ENCODE data around the gene TESK1. TPM values are rescaled to one million over a fixed set of nuclear protein-coding genes. Genes with fewer than 3 reads are reported as not detected.
A peak's percentile ranks its signal among the peaks of the same experiment; 100 is the strongest.
"Not testable (repeated sequence)": the region's sequence is repeated elsewhere in the genome, so short reads cannot be mapped to it uniquely, and the experiment has no call there.

The TESK1 gene
- polyA plus RNA-seq, 3 donors, result 22.6 to 98.7 (median 59.2) TPM

DNA sequence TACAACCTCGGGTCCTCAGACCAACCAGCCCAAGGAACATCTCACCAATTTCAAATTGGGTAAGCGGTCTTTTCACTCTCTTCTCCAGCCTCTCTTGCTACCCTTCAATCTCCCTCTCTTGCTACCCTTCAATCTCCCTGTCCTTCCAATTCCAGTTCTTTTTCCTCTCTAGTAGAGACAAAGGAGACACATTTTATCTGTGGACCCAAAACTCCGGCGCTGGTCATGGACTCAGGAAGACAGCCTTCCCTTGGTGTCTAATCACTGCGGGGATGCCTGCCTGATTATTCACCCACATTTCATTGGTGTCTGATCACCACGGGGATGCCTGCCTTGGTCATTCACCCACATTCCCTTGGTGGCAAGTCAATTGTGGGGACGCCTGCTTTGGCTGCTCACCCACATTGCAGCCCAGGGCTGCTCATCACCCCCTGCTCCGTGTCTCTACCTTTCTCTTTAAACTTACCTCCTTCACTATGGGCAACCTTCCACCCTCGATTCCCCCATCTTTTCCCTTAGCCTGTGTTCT is 32.4 kb downstream of the TESK1 start:
- H3K27ac ChIP-seq (ENCODE audit: low read depth, low read length), result not testable (repeated sequence)
- WGBS, 3 donors, result 93 to 97% (median 94%) methylated on average over 9 of the region's 9 CpGs

- WGBS, 3 donors, result 52 to 80% (median 60%) methylated on average over 7 of the region's 8 CpGs
- H3K27ac ChIP-seq (ENCODE audit: low read depth, low read length), result not testable (repeated sequence)
Measured at GRCh38 chr9:35638751-35639150, 33.7 kb downstream of the TESK1 start.

GRCh38 chr9:35639225-35639624 is 34.2 kb downstream of the TESK1 start:
- not testable (repeated sequence) for H3K27ac ChIP-seq (ENCODE audit: low read depth, low read length)
- WGBS, 3 donors, result 16 to 82% (median 51%) methylated on average over 1 of the region's 1 CpG

- no peak overlapping the region for H3K27ac ChIP-seq (ENCODE audit: low read depth, low read length)
- WGBS, 3 donors, result 71 to 88% (median 80%) methylated on average over 1 of the region's 1 CpG
Measured at GRCh38 chr9:35639631-35640030, 34.6 kb downstream of the TESK1 start.

DNA sequence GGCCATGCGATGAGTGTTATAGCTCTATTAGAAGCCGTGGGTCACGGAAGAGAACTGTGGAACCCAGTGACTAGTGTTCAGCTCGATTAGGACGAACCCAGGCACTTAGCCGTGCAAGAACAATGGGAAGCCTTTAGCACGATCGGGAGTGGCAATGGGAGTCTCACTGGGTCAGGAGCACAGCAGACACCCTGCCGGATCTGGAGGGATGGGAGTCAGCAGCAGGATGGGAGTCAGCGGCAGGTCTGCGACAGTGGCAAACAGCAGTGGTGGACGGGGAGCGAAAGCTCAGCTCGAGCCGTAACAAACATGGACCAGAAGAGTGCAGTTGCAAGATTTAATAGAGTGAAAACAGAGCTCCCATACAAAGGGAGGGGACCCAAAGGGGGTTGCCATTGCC is 35.4 kb downstream of the TESK1 start:
- WGBS, 3 donors, result 95 to 98% (median 96%) methylated on average over 15 of the region's 15 CpGs
- H3K27ac ChIP-seq (ENCODE audit: low read depth, low read length), result not testable (repeated sequence)

DNA sequence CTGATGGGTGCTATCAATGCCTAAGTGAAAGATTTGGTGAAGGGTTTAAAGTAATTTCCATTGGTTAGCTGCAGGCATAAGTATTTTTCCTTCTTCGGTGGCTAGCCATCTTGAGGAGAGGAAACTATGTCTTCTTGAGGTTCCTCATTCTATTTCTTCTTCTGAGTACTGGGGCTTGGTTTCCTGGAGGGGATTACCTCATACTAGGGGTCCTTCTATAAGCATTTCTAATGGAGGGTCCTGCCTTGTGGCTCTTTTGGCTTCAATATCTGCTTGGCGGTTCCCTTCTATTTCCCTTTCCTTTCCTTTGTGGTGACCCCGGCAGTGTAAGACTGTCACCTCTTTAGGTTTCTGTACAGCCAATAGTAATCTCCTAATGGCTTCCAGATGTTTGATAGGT is 36.4 kb downstream of the TESK1 start:
- not testable (repeated sequence) for H3K27ac ChIP-seq (ENCODE audit: low read depth, low read length)
- 57 to 97% (median 60%) methylated on average over 3 of the region's 3 CpGs for WGBS, 3 donors

GRCh38 chr9:35643046-35643445 is 38.0 kb downstream of the TESK1 start:
- 91 to 96% (median 96%) methylated on average over 12 of the region's 12 CpGs for WGBS, 3 donors
- no peak overlapping the region for H3K27ac ChIP-seq (ENCODE audit: low read depth, low read length)

- not testable (repeated sequence) for H3K27ac ChIP-seq (ENCODE audit: low read depth, low read length)
- 28 to 49% (median 42%) methylated on average over 10 of the region's 10 CpGs for WGBS, 3 donors
Measured at GRCh38 chr9:35645736-35646135, 40.7 kb downstream of the TESK1 start.

GRCh38 chr9:35646153-35646532 is 41.1 kb downstream of the TESK1 start:
- 0 to 1% (median 1%) methylated on average over 11 of the region's 11 CpGs for WGBS, 3 donors
- H3K27ac ChIP-seq (ENCODE audit: low read depth, low read length), result no peak overlapping the region

DNA sequence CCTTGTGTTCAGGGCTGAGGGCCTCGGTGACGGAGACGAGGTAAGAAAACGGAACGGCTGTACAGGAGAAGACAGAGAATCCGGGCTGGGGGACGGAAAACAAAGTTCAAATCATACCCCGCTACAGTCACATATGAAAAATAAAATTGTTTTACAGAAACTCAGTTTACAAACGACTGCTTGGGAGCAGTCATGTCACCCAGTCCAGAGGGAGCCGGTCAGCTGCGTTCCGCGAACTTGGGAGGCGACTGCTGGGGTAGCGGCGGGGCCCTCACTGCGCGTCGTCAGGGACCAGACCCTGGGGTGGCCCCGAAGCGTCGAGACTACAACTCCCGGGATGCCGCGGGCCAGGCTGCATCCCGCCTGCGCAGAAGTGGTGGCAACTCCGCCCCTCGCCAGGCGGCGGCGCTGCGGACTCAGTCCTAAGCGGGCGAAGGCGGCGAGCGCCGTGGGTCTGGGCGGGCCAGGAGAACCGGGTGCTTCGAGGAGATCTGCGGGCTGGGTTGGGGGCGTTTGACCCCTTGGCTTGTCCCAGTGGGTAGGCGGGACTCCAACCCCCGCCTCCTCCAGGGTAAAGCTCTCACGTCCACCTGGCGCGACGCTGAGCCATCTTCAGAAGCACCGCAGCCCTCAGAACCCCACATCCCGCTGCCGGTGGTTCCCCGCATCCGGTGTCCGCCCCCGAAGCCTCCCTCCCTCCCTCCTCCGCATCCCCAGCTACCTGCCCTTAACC is 41.6 kb downstream of the TESK1 start:
- no peak overlapping the region for H3K27ac ChIP-seq (ENCODE audit: low read depth, low read length)
- WGBS, 3 donors, result 0 to 1% (median 0%) methylated on average over 58 of the region's 58 CpGs

GRCh38 chr9:35649431-35650340 is 44.6 kb downstream of the TESK1 start:
- 53 to 83% (median 61%) methylated on average over 26 of the region's 26 CpGs for WGBS, 3 donors
- H3K27ac ChIP-seq (ENCODE audit: low read depth, low read length), result no peak overlapping the region

- H3K27ac ChIP-seq (ENCODE audit: low read depth, low read length), result no peak within 1 kb of the TSS
- 58 to 73% (median 68%) methylated on average over 22 of the region's 22 CpGs for WGBS, 3 donors
Measured at GRCh38 chr9:35650341-35651158, 45.5 kb downstream of the TESK1 start, which contains the start of gene SIT1. Gene SIT1 (minus strand): TSS chr9:35650931. CDS start chr9:35650853, 78 bp downstream.

GRCh38 chr9:35651956-35652828 is 47.1 kb downstream of the TESK1 start:
- WGBS, 3 donors, result 68 to 86% (median 83%) methylated on average over 7 of the region's 7 CpGs
- H3K27ac ChIP-seq (ENCODE audit: low read depth, low read length), result no peak overlapping the region

DNA sequence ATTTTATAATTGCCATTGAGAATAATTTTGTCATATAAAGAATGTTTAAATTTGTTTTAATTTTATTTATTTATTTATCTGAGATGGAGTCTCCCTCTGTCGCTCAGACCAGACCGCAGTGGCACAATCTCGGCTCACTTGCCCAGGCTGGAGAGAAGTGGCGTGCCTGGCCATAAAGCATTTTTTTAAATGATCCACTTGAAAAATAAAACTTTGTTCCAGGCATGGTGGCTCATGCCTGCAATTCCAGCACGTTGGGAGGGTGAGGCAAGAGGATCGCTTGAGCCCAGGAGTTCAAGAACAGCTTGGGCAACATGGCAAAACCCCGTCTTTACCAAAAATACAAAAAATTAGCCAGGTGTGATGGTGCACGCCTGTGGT is 47.8 kb downstream of the TESK1 start:
- WGBS, 3 donors, result 82 to 91% (median 89%) methylated on average over 8 of the region's 8 CpGs
- no peak overlapping the region for H3K27ac ChIP-seq (ENCODE audit: low read depth, low read length)

GRCh38 chr9:35653611-35654010 is 48.5 kb downstream of the TESK1 start:
- 93 to 96% (median 94%) methylated on average over 2 of the region's 2 CpGs for WGBS, 3 donors
- H3K27ac ChIP-seq (ENCODE audit: low read depth, low read length), result no peak overlapping the region

GRCh38 chr9:35656348-35656747 is 51.3 kb downstream of the TESK1 start:
- 72 to 82% (median 77%) methylated on average over 17 of the region's 17 CpGs for WGBS, 3 donors
- no peak overlapping the region for H3K27ac ChIP-seq (ENCODE audit: low read depth, low read length)

- 22 to 33% (median 32%) methylated on average over 25 of the region's 25 CpGs for WGBS, 3 donors
- H3K27ac ChIP-seq (ENCODE audit: low read depth, low read length), result peak overlapping the region; percentile 13
Measured at GRCh38 chr9:35656831-35657545, 51.9 kb downstream of the TESK1 start.
